ENCODE measurements around the gene MRPL55. TPM values are rescaled to one million over a fixed set of nuclear protein-coding genes. Genes with fewer than 3 reads are reported as not detected.

MRPL55 gene
- total RNA-seq, 1 donor from 2014 or later: 38.1 TPM

DNA sequence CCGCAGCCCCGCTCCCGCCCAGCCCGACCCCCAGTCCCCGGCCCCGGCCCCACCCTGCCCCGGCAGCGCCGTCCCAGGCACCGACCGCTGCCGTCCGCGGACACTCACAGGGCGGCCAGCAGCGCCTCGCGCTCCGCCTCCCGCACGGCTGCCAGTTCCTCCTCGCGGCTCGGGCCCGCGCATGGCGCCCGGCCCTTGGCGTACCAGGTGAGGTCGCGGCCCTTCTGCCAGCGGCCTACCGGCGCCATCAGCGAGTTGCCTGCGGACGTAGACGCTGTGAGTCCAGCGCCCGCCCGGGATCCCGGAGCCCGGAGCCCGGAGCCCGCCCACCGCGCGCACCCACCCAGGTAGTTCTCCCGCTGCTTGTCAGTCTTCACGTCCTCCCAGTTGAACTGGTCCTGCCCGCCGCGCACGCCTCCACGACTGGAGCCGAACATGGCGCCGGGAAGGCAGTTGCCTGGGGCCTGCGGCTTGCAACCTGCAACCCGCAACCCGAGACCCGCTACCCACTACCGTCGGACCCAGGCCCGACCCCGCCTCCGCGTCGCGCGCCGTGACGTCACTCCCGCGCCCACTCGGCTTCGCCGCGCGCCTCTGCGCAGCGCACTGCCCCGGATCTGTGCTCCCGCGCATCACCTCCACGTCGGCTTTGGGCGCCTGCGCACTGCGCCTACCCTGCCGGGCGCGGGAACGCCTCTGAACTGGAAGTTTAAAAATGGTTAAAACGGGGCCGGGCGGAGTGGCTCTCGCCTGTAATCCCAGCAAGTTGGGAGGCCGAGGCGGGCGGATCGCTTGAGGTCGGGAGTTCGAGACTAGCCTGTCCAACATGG, 6.1 kb downstream of the MRPL55 start, which contains the start of gene C1orf35:
Gene C1orf35 (minus strand): TSS at position 535 of the 830 bp plus-strand sequence. CDS start 98 bp downstream, at position 437.
- Histone ChIP-seq H3K4me1 (ENCODE audit: control insufficient read depth in 3 of 3, insufficient read depth in 3 of 3, low read length in 3 of 3) (peaks cover 26 to 39% (median 35%) of the 10 kb centered on the region in 3 donors), H3K9ac (ENCODE audit: low read depth in 1 of 3, low read length in 3 of 3) (peak within 1 kb of the TSS; percentile 78 to 86 (median 83)), H3K9me3 (ENCODE audit: control insufficient read depth in 3 of 3, low read length in 3 of 3) (no peaks in the 10 kb centered on the region), H3K27ac (ENCODE audit: low read depth, low read length) (peak within 1 kb of the TSS; percentile 84), H3K27me3 (ENCODE audit: control insufficient read depth in 3 of 3, insufficient read depth in 3 of 3, low read length in 3 of 3) (no peaks in the 10 kb centered on the region), H3K4me3 (ENCODE audit: low read length in 3 of 3) (peak within 1 kb of the TSS; percentile 75 to 87 (median 85)), H3K36me3 (ENCODE audit: control insufficient read depth in 3 of 3, insufficient read depth in 3 of 3, low read length in 3 of 3) (peaks cover 43 to 50% (median 47%) of the 10 kb centered on the region in 3 donors)

GRCh38 chr1:228101994-228102790, 6.9 kb downstream of the MRPL55 start:
- H3K4me1 ChIP-seq (ENCODE audit: control insufficient read depth in 3 of 3, insufficient read depth in 3 of 3, low read length in 3 of 3): peaks cover 20 to 32% (median 29%) of the 10 kb centered on the region in 3 donors
- H3K36me3 ChIP-seq (ENCODE audit: control insufficient read depth in 3 of 3, insufficient read depth in 3 of 3, low read length in 3 of 3): peaks cover 47 to 49% (median 48%) of the 10 kb centered on the region in 3 donors
- H3K4me3 ChIP-seq (ENCODE audit: low read length in 3 of 3): peak overlapping the region; percentile 23 to 87 (median 85)
- no peak overlapping the region for H3K27ac ChIP-seq (ENCODE audit: low read depth, low read length)
- H3K27me3 ChIP-seq (ENCODE audit: control insufficient read depth in 3 of 3, insufficient read depth in 3 of 3, low read length in 3 of 3): no peaks in the 10 kb centered on the region
- H3K9ac ChIP-seq (ENCODE audit: low read depth in 1 of 3, low read length in 3 of 3): peak overlapping the region in 1 of 3 donors; percentile 86
- H3K9me3 ChIP-seq (ENCODE audit: control insufficient read depth in 3 of 3, low read length in 3 of 3): no peaks in the 10 kb centered on the region

DNA sequence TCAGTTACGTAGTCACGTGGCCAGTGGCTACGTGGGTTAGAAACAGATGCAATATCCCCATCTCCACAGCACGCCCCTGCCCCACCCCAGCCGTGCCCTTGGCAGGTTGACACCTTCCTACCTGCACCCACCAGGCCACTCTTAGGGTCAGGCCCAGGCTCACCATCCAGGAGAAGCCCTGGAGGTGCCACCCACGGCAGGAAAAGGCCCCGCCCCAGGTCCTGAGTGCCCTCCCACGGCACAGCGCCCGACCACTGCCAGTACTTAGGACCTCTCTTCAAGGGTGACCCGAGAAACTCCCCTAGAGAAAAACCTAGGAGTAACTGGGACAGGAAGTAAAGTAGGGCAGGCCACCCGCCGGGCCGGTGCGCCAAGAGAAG, 7.5 kb downstream of the MRPL55 start:
- no peak overlapping the region for H3K4me3 ChIP-seq (ENCODE audit: low read length in 3 of 3)
- no peak overlapping the region for H3K27ac ChIP-seq (ENCODE audit: low read depth, low read length)
- H3K9me3 ChIP-seq (ENCODE audit: control insufficient read depth in 3 of 3, low read length in 3 of 3): no peaks in the 10 kb centered on the region
- H3K9ac ChIP-seq (ENCODE audit: low read depth in 1 of 3, low read length in 3 of 3): peak overlapping the region in 1 of 3 donors; percentile 86
- H3K4me1 ChIP-seq (ENCODE audit: control insufficient read depth in 3 of 3, insufficient read depth in 3 of 3, low read length in 3 of 3): peaks cover 22 to 34% (median 29%) of the 10 kb centered on the region in 3 donors
- H3K27me3 ChIP-seq (ENCODE audit: control insufficient read depth in 3 of 3, insufficient read depth in 3 of 3, low read length in 3 of 3): no peaks in the 10 kb centered on the region
- H3K36me3 ChIP-seq (ENCODE audit: control insufficient read depth in 3 of 3, insufficient read depth in 3 of 3, low read length in 3 of 3): peaks cover 45 to 51% (median 51%) of the 10 kb centered on the region in 3 donors

DNA sequence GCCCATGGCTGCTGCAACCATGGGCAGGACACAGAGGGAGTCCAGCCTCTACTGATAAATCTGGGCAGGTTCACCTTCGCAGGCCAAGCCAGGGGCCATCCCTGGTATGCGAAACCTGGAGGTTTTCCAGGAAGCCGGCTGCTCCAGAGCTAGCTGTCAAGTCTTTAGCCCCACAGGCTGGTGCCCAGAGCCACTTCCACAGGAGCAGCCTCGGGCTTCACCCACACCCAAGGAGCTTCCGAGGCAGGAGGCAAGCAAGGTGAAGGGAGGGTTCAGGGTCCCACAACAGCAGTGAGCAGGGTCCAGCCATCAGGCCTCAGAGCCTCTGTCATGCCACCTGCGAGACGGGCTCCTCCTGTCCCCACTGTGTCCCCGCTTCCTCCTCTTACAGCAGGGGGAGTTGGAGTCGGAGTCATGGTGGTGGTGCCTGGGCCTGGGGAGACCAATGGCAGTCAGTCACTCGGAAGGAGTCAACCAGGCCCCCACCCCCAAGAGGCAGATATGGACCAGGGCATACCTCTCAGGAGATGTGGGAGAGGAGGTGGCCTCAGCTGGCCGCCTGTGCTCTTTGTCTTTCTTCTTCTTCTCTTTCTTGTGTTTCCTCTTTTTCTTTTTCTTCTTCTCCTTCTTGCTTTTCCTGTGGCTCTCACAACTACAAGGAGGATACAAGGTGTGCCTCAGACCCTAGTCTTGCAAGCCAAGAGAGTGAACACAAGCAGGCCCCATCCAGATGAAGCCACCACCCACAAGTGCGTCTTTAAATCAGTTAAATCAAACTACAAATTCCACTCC, 8.1 kb downstream of the MRPL55 start:
- Histone ChIP-seq H3K27ac (ENCODE audit: low read depth, low read length) (no peak overlapping the region), H3K4me3 (ENCODE audit: low read length in 3 of 3) (no peak overlapping the region), H3K9me3 (ENCODE audit: control insufficient read depth in 3 of 3, low read length in 3 of 3) (no peaks in the 10 kb centered on the region), H3K9ac (ENCODE audit: low read depth in 1 of 3, low read length in 3 of 3) (no peak overlapping the region), H3K36me3 (ENCODE audit: control insufficient read depth in 3 of 3, insufficient read depth in 3 of 3, low read length in 3 of 3) (peaks cover 40 to 48% (median 47%) of the 10 kb centered on the region in 3 donors), H3K4me1 (ENCODE audit: control insufficient read depth in 3 of 3, insufficient read depth in 3 of 3, low read length in 3 of 3) (peaks cover 24 to 38% (median 33%) of the 10 kb centered on the region in 3 donors), H3K27me3 (ENCODE audit: control insufficient read depth in 3 of 3, insufficient read depth in 3 of 3, low read length in 3 of 3) (no peaks in the 10 kb centered on the region)

GRCh38 chr1:228099331-228099732, 9.8 kb downstream of the MRPL55 start:
- peaks cover 0 to 6% (median 4%) of the 10 kb centered on the region in 3 donors for H3K9me3 ChIP-seq (ENCODE audit: control insufficient read depth in 3 of 3, low read length in 3 of 3)
- H3K4me1 ChIP-seq (ENCODE audit: control insufficient read depth in 3 of 3, insufficient read depth in 3 of 3, low read length in 3 of 3): peaks cover 20 to 36% (median 30%) of the 10 kb centered on the region in 3 donors
- H3K36me3 ChIP-seq (ENCODE audit: control insufficient read depth in 3 of 3, insufficient read depth in 3 of 3, low read length in 3 of 3): peaks cover 39 to 47% (median 45%) of the 10 kb centered on the region in 3 donors

GRCh38 chr1:228098323-228098931, 10.7 kb downstream of the MRPL55 start:
- Histone ChIP-seq H3K9ac (ENCODE audit: low read depth in 1 of 3, low read length in 3 of 3) (no peak overlapping the region), H3K4me3 (ENCODE audit: low read length in 3 of 3) (no peak overlapping the region), H3K36me3 (ENCODE audit: control insufficient read depth in 3 of 3, insufficient read depth in 3 of 3, low read length in 3 of 3) (peaks cover 39 to 50% (median 45%) of the 10 kb centered on the region in 3 donors), H3K9me3 (ENCODE audit: control insufficient read depth in 3 of 3, low read length in 3 of 3) (peaks cover 0 to 11% (median 9%) of the 10 kb centered on the region in 3 donors), H3K27me3 (ENCODE audit: control insufficient read depth in 3 of 3, insufficient read depth in 3 of 3, low read length in 3 of 3) (no peaks in the 10 kb centered on the region), H3K4me1 (ENCODE audit: control insufficient read depth in 3 of 3, insufficient read depth in 3 of 3, low read length in 3 of 3) (peaks cover 11 to 27% (median 21%) of the 10 kb centered on the region in 3 donors), H3K27ac (ENCODE audit: low read depth, low read length) (no peak overlapping the region)

More at GRCh38 chr1:228099331-228099732, 9.8 kb downstream of the MRPL55 start:
- Histone ChIP-seq H3K27me3 (ENCODE audit: control insufficient read depth in 3 of 3, insufficient read depth in 3 of 3, low read length in 3 of 3) (no peaks in the 10 kb centered on the region), H3K9ac (ENCODE audit: low read depth in 1 of 3, low read length in 3 of 3) (peak overlapping the region in 1 of 3 donors; percentile 16), H3K27ac (ENCODE audit: low read depth, low read length) (no peak overlapping the region), H3K4me3 (ENCODE audit: low read length in 3 of 3) (no peak overlapping the region)

GRCh38 chr1:228097333-228098081, 11.6 kb downstream of the MRPL55 start:
- no peak overlapping the region for H3K27ac ChIP-seq (ENCODE audit: low read depth, low read length)
- peaks cover 0 to 11% (median 9%) of the 10 kb centered on the region in 3 donors for H3K9me3 ChIP-seq (ENCODE audit: control insufficient read depth in 3 of 3, low read length in 3 of 3)
- H3K36me3 ChIP-seq (ENCODE audit: control insufficient read depth in 3 of 3, insufficient read depth in 3 of 3, low read length in 3 of 3): peaks cover 42 to 53% (median 49%) of the 10 kb centered on the region in 3 donors
- no peak overlapping the region for H3K4me3 ChIP-seq (ENCODE audit: low read length in 3 of 3)
- H3K4me1 ChIP-seq (ENCODE audit: control insufficient read depth in 3 of 3, insufficient read depth in 3 of 3, low read length in 3 of 3): peaks cover 9 to 32% (median 25%) of the 10 kb centered on the region in 3 donors
- no peak overlapping the region for H3K9ac ChIP-seq (ENCODE audit: low read depth in 1 of 3, low read length in 3 of 3)
- H3K27me3 ChIP-seq (ENCODE audit: control insufficient read depth in 3 of 3, insufficient read depth in 3 of 3, low read length in 3 of 3): no peaks in the 10 kb centered on the region

- Histone ChIP-seq H3K27ac (ENCODE audit: low read depth, low read length) (no peak overlapping the region), H3K4me3 (ENCODE audit: low read length in 3 of 3) (no peak overlapping the region), H3K36me3 (ENCODE audit: control insufficient read depth in 3 of 3, insufficient read depth in 3 of 3, low read length in 3 of 3) (peaks cover 46 to 55% (median 49%) of the 10 kb centered on the region in 3 donors), H3K4me1 (ENCODE audit: control insufficient read depth in 3 of 3, insufficient read depth in 3 of 3, low read length in 3 of 3) (peaks cover 11 to 36% (median 28%) of the 10 kb centered on the region in 3 donors), H3K9me3 (ENCODE audit: control insufficient read depth in 3 of 3, low read length in 3 of 3) (peaks cover 0 to 11% (median 9%) of the 10 kb centered on the region in 3 donors), H3K27me3 (ENCODE audit: control insufficient read depth in 3 of 3, insufficient read depth in 3 of 3, low read length in 3 of 3) (no peaks in the 10 kb centered on the region), H3K9ac (ENCODE audit: low read depth in 1 of 3, low read length in 3 of 3) (no peak overlapping the region)
Measured at GRCh38 chr1:228096416-228097332, 12.4 kb downstream of the MRPL55 start.

Data from skeletal muscle tissue (tissue), 4 donors.